ENCODE measurements around the gene MYL10. TPM values are rescaled to one million over a fixed set of nuclear protein-coding genes. Genes with fewer than 3 reads are reported as not detected.

The MYL10 gene
- polyA plus RNA-seq, 1 of the 3 experiments (the other 2 are of a cell fraction), result not detected

DNA sequence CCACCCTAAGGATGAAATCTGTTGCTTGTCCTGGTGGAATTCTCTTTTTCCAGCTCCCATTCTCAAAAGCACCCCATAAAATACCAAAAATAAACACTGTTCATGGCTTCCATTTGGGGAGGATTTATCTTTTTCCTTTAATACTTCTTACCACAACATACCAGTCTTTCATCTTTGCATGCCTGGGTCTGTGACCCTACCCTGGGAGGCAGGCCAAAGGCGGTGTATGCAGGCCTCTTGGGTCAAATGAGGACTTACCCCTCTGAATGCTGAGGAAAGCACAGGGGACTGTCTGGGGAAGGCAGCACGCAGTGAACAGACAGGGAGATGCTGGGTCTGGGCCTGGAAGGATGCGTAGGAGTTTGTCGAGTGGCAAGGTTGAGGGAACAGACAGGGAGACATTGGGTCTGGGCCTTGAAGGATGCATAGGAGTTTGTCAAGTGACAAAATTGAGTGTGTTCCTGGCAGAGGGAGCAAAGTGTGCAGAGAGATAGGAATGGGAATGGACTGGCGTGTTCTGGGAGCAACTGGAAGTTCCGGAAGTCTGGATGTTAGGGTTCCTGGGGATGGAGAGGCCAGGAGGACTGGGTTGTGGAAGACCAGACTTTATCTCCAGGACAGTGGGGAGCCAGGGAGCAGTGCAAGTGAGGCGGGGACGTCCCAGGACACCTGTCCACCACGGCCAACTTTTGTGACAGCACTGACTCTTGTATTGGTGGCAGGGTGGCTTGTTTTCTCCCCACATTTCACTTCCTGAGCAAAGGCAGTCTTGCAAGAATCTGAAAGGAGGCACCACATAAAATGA lies 40.8 kb downstream of the MYL10 start:
- Histone ChIP-seq H3K27me3 (ENCODE audit: insufficient read depth) (no peaks in the 10 kb centered on the region), H3K9ac (no peak overlapping the region), H3K4me2 (no peak overlapping the region), H3F3A (replicated peaks; ENCODE audit: insufficient read depth) (no peaks in the 10 kb centered on the region), H3K4me3 (ENCODE audit: low read depth in 2 of 2, low read length in 1 of 2) (no peak overlapping the region), H3K79me2 (ENCODE audit: insufficient read depth) (no peaks in the 10 kb centered on the region), H3K9me3 (no peaks in the 10 kb centered on the region), H3K9me2 (no peaks in the 10 kb centered on the region), H3K36me3 (replicated peaks in 1 of 2; ENCODE audit: control insufficient read depth in 1 of 2, insufficient read depth in 2 of 2, low read length in 1 of 2) (no peaks in the 10 kb centered on the region), H2AFZ (ENCODE audit: low read depth) (no peak overlapping the region), H3K27ac (ENCODE audit: low read depth in 2 of 2, low read length in 1 of 2) (no peak overlapping the region), H3K4me1 (ENCODE audit: control insufficient read depth in 1 of 2, insufficient read depth in 2 of 2, low read depth in 1 of 2, low read length in 1 of 2) (peaks cover 0 to 15% of the 10 kb centered on the region in 2 experiments; a peak in 1 of 4 replicates), H4K20me1 (ENCODE audit: insufficient read depth) (no peaks in the 10 kb centered on the region)
- no peak for TF ChIP-seq EZH2phosphoT487 (IDR thresholded peaks at IDR 0.05; ENCODE audit: borderline replicate concordance, low read depth)
- TF ChIP-seq, protein P1, sequence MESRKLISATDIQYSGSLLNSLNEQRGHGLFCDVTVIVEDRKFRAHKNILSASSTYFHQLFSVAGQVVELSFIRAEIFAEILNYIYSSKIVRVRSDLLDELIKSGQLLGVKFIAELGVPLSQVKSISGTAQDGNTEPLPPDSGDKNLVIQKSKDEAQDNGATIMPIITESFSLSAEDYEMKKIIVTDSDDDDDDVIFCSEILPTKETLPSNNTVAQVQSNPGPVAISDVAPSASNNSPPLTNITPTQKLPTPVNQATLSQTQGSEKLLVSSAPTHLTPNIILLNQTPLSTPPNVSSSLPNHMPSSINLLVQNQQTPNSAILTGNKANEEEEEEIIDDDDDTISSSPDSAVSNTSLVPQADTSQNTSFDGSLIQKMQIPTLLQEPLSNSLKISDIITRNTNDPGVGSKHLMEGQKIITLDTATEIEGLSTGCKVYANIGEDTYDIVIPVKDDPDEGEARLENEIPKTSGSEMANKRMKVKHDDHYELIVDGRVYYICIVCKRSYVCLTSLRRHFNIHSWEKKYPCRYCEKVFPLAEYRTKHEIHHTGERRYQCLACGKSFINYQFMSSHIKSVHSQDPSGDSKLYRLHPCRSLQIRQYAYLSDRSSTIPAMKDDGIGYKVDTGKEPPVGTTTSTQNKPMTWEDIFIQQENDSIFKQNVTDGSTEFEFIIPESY (IDR thresholded peaks at IDR 0.05; ENCODE audit: borderline replicate concordance, low read depth), result no peak
- CTCF ChIA-PET, result interaction anchor here (5.6 kb wide), 1 partner anchor 15 kb away, joined by 47 read pairs; no protein-coding TSS in a partner anchor
- DNase-seq, result no peak
- WGBS (ENCODE audit: low lambda C conversion rate), result 65% methylated on average over 9 of the region's 9 CpGs
- POLR2A ChIA-PET, result no interaction called here

DNA sequence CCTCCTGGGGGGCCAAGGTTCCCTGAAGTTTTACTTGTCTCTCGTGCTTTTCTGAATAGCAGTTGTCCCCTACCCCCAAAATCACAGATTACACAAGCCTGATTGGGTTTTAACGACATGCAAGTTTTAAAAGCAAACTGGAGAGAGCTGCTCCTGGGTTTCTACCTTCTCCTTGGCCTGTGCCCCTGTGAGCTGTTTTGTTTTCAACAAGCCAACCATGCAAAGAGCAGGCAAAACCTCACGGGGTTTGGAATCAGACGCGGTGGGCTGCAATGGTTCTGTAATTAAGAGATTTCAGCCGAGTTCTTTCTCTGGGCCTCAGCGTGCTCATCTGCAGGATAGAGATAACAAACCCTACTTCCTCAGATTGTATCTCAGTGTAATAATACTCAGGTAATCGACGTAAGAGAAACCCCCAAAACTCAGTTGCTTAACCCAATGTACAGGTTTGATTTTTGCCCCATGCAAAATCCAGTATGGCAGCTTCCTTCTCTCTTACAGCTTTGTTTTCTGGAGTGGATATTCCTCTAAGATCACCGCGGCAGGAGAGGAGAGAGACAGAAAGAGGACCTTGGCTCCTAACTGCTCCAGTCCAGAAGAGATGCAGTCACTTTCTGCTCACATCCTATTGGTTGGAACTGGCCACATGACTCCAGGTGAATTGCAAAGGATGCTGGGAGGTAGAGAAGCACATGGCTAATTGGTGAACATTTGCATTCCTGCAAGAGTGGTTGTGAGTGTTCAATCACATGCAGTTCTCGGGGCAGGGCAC lies 42.0 kb downstream of the MYL10 start:
- POLR2A ChIA-PET, result no interaction called here
- WGBS (ENCODE audit: low lambda C conversion rate), result 89% methylated on average over 12 of the region's 12 CpGs
- H2AFZ ChIP-seq (ENCODE audit: low read depth), result no peak overlapping the region
- no peaks in the 10 kb centered on the region for H3K9me3 ChIP-seq
- no peak overlapping the region for H3K9ac ChIP-seq
- no peak overlapping the region for H3K4me3 ChIP-seq (ENCODE audit: low read depth in 2 of 2, low read length in 1 of 2)
- H3K27me3 ChIP-seq (ENCODE audit: insufficient read depth), result no peaks in the 10 kb centered on the region
- CTCF ChIA-PET, result interaction anchor here (2.1 to 5.6 kb wide), 2 partner anchors 16 to 45 kb away, joined by 6 to 47 read pairs; no protein-coding TSS in a partner anchor
- no peaks in the 10 kb centered on the region for H4K20me1 ChIP-seq (ENCODE audit: insufficient read depth)
- H3K79me2 ChIP-seq (ENCODE audit: insufficient read depth), result no peaks in the 10 kb centered on the region
- H3K9me2 ChIP-seq, result no peaks in the 10 kb centered on the region
- H3K27ac ChIP-seq (ENCODE audit: low read depth in 2 of 2, low read length in 1 of 2), result no peak overlapping the region
- H3K36me3 ChIP-seq (replicated peaks in 1 of 2; ENCODE audit: control insufficient read depth in 1 of 2, insufficient read depth in 2 of 2, low read length in 1 of 2), result no peaks in the 10 kb centered on the region
- no peak for DNase-seq
- H3K4me2 ChIP-seq, result no peak overlapping the region
- H3F3A ChIP-seq (replicated peaks; ENCODE audit: insufficient read depth), result no peaks in the 10 kb centered on the region
- TF ChIP-seq PBX3 (IDR thresholded peaks at IDR 0.05), result no peak
- TF ChIP-seq, protein P2, sequence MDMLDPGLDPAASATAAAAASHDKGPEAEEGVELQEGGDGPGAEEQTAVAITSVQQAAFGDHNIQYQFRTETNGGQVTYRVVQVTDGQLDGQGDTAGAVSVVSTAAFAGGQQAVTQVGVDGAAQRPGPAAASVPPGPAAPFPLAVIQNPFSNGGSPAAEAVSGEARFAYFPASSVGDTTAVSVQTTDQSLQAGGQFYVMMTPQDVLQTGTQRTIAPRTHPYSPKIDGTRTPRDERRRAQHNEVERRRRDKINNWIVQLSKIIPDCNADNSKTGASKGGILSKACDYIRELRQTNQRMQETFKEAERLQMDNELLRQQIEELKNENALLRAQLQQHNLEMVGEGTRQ (IDR thresholded peaks at IDR 0.05; ENCODE audit: borderline replicate concordance, low read depth, low read length), result no peak
- TF ChIP-seq RAD21 (IDR thresholded peaks at IDR 0.05; ENCODE audit: low read length), result no peak
- TF ChIP-seq, protein P3, sequence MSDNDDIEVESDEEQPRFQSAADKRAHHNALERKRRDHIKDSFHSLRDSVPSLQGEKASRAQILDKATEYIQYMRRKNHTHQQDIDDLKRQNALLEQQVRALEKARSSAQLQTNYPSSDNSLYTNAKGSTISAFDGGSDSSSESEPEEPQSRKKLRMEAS (IDR thresholded peaks at IDR 0.05; ENCODE audit: low read depth), result no peak
- TF ChIP-seq MXI1 (IDR thresholded peaks at IDR 0.05; ENCODE audit: low read depth, low read length), result no peak
- peak; percentile 72; the same call in 1 of the 2 replicates for TF ChIP-seq USF1 (IDR thresholded peaks at IDR 0.05; ENCODE audit: borderline replicate concordance, low read depth)
- no peak for TF ChIP-seq TCF12 (IDR thresholded peaks at IDR 0.05)
- H3K4me1 ChIP-seq (ENCODE audit: control insufficient read depth in 1 of 2, insufficient read depth in 2 of 2, low read depth in 1 of 2, low read length in 1 of 2), result peaks cover 0 to 15% of the 10 kb centered on the region in 2 experiments; a peak in 1 of 4 replicates
